Endothelial cell of umbilical vein (primary cell): ENCODE measurements around the gene ZMYM3. TPM values are rescaled to one million over a fixed set of nuclear protein-coding genes. Genes with fewer than 3 reads are reported as not detected.

ENCODE experiments used
- BruUV-seq: library from RNA; stranded (reverse); fragments of 400-500 nt; replicated peaks from 2 replicates; lab custom pipeline; 2021; lab: Mats Ljungman, UMichigan
- CTCF ChIA-PET: fragments of 300-600, 350-600 bp; sonication (Branson Sonifier 250); formaldehyde crosslinking; loops from one replicate; lab custom pipeline; 2021; ENCODE audit warnings: antibody characterized with exemption, inconsistent platforms; lab: Charles Lee
- POLR2A ChIA-PET: fragments of 300-600, 350-600 bp; sonication (Branson Sonifier 250); formaldehyde crosslinking; loops from one replicate; lab custom pipeline; 2021; ENCODE audit warnings: antibody characterized with exemption, inconsistent platforms; lab: Charles Lee
- DNase-seq: peaks from one replicate; pipeline ENCODE4 v3.0.0-alpha.2; 2011; ENCODE audit warnings: low read depth, low spot score
- FAIRE-seq: peaks from 2 replicates; lab custom pipeline; 2011; peaks lifted over from hg19 to GRCh38; lab: Jason Lieb, UNC
- H2AFZ ChIP-seq: 2 replicates; pipeline ENCODE4 v1.6.0; 2012; ENCODE audit warnings: low read depth, low read length, control low read depth, inconsistent platforms
- H3K27ac ChIP-seq: 2 replicates; pipeline ENCODE4 v1.5.1; 2011; ENCODE audit warnings: low read depth, mild to moderate bottlenecking, control low read depth, low read length, moderate library complexity; ENCODE audit not compliant: insufficient read depth
- H3K27me3 ChIP-seq, 2 experiments: 2 replicates each; pipeline versions ENCODE4 v1.6.0 to v1.6.1; 2011; ENCODE audit warnings: low read length in 2 of 2, mixed read lengths in 1 of 2; ENCODE audit not compliant: control insufficient read depth in 2 of 2, insufficient read depth in 2 of 2
- H3K36me3 ChIP-seq, 2 experiments: 2 replicates in 1 of 2; 3 replicates in 1 of 2; pipeline ENCODE4 v1.5.1; 2011; ENCODE audit warnings: low read length in 2 of 2, mild to moderate bottlenecking in 1 of 2, moderate library complexity in 1 of 2; ENCODE audit not compliant: control insufficient read depth in 2 of 2, insufficient read depth in 2 of 2; ENCODE audit errors: extremely low read depth in 1 of 2
- H3K4me1 ChIP-seq: 3 replicates; pipeline ENCODE4 v1.5.1; 2011; ENCODE audit warnings: mild to moderate bottlenecking, low read length; ENCODE audit not compliant: control insufficient read depth, insufficient read depth; ENCODE audit errors: extremely low read depth
- H3K4me2 ChIP-seq: 2 replicates; pipeline ENCODE4 v1.6.1; 2011; ENCODE audit warnings: low read length, control low read depth, mixed read lengths; ENCODE audit not compliant: insufficient read depth
- H3K4me3 ChIP-seq, 3 experiments: fragments of 200-600 bp in 1 of 3; sonication (generic), shearing (Covaris generic) in 1 of 3; replicated peaks in 1 of 3; 2 replicates each; pipeline ENCODE4 v1.5.1; 2011 to 2016; ENCODE audit warnings: control low read depth in 3 of 3, low read length in 3 of 3, mild to moderate bottlenecking in 2 of 3, inconsistent platforms in 1 of 3, low read depth in 1 of 3, moderate library complexity in 1 of 3; ENCODE audit not compliant: insufficient read depth in 1 of 3
- H3K79me2 ChIP-seq: 2 replicates; pipeline ENCODE4 v1.6.0; 2012; ENCODE audit warnings: low read length, inconsistent platforms; ENCODE audit not compliant: control insufficient read depth, insufficient read depth
- H3K9ac ChIP-seq: replicated peaks from 2 replicates; pipeline ENCODE3; 2011; ENCODE audit warnings: low read length, control low read depth; ENCODE audit not compliant: insufficient read depth; ENCODE audit errors: extremely low read depth
- H3K9me1 ChIP-seq: replicated peaks from 3 replicates; pipeline ENCODE4 v1.6.0; 2011; ENCODE audit warnings: mild to moderate bottlenecking, low read length; ENCODE audit not compliant: control insufficient read depth, insufficient read depth; ENCODE audit errors: extremely low read depth
- H3K9me3 ChIP-seq: replicated peaks from 2 replicates; pipeline ENCODE4 v1.5.1; 2012; ENCODE audit warnings: low read length, inconsistent platforms; ENCODE audit not compliant: control insufficient read depth, insufficient read depth
- H4K20me1 ChIP-seq: replicated peaks from 2 replicates; pipeline ENCODE3; 2011; ENCODE audit warnings: mild to moderate bottlenecking, low read length; ENCODE audit not compliant: control insufficient read depth, insufficient read depth; ENCODE audit errors: extremely low read depth
- CTCF ChIP-seq, 2 donors: IDR thresholded peaks; 1 replicate in 1 of 2; 2 replicates in 1 of 2; pipeline ENCODE4 v1.5.1; 2011; ENCODE audit warnings: low read length in 2 of 2, mild to moderate bottlenecking in 2 of 2, moderate library complexity in 2 of 2, control low read depth in 1 of 2, inconsistent platforms in 1 of 2, low read depth in 1 of 2; ENCODE audit not compliant: insufficient read depth in 1 of 2; ENCODE audit errors: extremely low read depth in 1 of 2
- EZH2 ChIP-seq: IDR thresholded peaks from 2 replicates; pipeline ENCODE4 v1.6.1; 2012; ENCODE audit warnings: borderline replicate concordance, low read depth, mild to moderate bottlenecking, moderate library complexity, low read length, inconsistent platforms; ENCODE audit not compliant: severe bottlenecking
- FOS ChIP-seq: IDR thresholded peaks from 2 replicates; pipeline ENCODE4 v1.6.1; 2011; ENCODE audit warnings: mild to moderate bottlenecking, low read length, moderate library complexity, borderline replicate concordance; ENCODE audit not compliant: insufficient read depth
- GATA2 ChIP-seq: IDR thresholded peaks from 2 replicates; pipeline ENCODE4 v1.7.0; 2011; ENCODE audit warnings: low read depth, mild to moderate bottlenecking, moderate library complexity, mixed read lengths, low read length; ENCODE audit not compliant: insufficient read length, insufficient read depth
- JUN ChIP-seq: IDR thresholded peaks from 2 replicates; pipeline ENCODE4 v1.6.1; 2011; ENCODE audit warnings: borderline replicate concordance, low read depth; ENCODE audit not compliant: insufficient read length, insufficient read depth
- MYC ChIP-seq: IDR thresholded peaks from one replicate; pipeline ENCODE4 v1.6.1; 2011; ENCODE audit warnings: mild to moderate bottlenecking, low read depth, low read length
- POLR2A ChIP-seq: IDR thresholded peaks from 2 replicates; pipeline ENCODE4 v1.6.1; 2012; ENCODE audit warnings: low read depth, mild to moderate bottlenecking, control low read depth, low read length
- POLR2AphosphoS5 ChIP-seq: IDR thresholded peaks from 2 replicates; pipeline ENCODE4 v1.6.1; 2012; ENCODE audit warnings: low read depth, mild to moderate bottlenecking, control low read depth, low read length, moderate library complexity; ENCODE audit not compliant: insufficient read depth
- dilution Hi-C: fragments of 300-500 bp; cut with MboI; formaldehyde crosslinking; loops from one replicate; pipeline ENCODE4 v1.15.0; 2019; ENCODE audit warnings: low sequenced_read_pairs; ENCODE audit not compliant: extremely low pct_ligation_motif_present
- intact Hi-C: fragments of 100-400 bp; cut with micrococcal nuclease; formaldehyde crosslinking; loops from one replicate; pipeline ENCODE4 v1.10.0; 2022
- polyA plus RNA-seq, 4 experiments: library from polyadenylated mRNA; depleted of rRNA in 3 of 4; stranded (reverse) in 3 of 4; unstranded in 1 of 4; fragments of >200 nt; gene quantifications; 2 replicates each; pipeline versions ENCODE4 v1.2.1 to v1.2.3, GENCODE V29; 2011 to 2012; ENCODE audit warnings: missing spikeins in 1 of 4
- total RNA-seq: library from RNA; stranded (reverse); gene quantifications from 2 replicates; pipeline ENCODE4 v1.2.3, GENCODE V29; 2021
- TF ChIP-seq, protein P1 (sequence below): IDR thresholded peaks from 2 replicates; pipeline ENCODE4 v1.6.1; 2011; ENCODE audit not compliant: insufficient read depth, insufficient read length

Gene ZMYM3
- total and polyA plus RNA-seq, 2 donors (not counting 3 experiments of a cell fraction or from before 2014, with no cell fraction given), result 26.5 to 32.9 TPM

- H3K36me3 ChIP-seq, result peaks cover 0 to 42% of the 10 kb centered on the region in 2 experiments
- no peaks in the 10 kb centered on the region for H3K9me3 ChIP-seq
- TF ChIP-seq JUN, result no peak
- no peak for TF ChIP-seq POLR2A
- TF ChIP-seq EZH2, result no peak
- H3K9ac ChIP-seq, result no peak overlapping the region
- CTCF ChIA-PET, result no interaction called here
- DNase-seq (no peak), FAIRE-seq (peak; percentile 40)
- no peaks in the 10 kb centered on the region for H3K4me1 ChIP-seq
- POLR2A ChIA-PET, result no interaction called here
- no peaks in the 10 kb centered on the region for H3K27me3 ChIP-seq
- H4K20me1 ChIP-seq, result no peaks in the 10 kb centered on the region
- H3K4me2 ChIP-seq, result no peak overlapping the region
- H2AFZ ChIP-seq, result no peak overlapping the region
- dilution Hi-C loops (no loop called here), intact Hi-C loops (no loop called here)
- H3K27ac ChIP-seq, result no peak overlapping the region
- H3K79me2 ChIP-seq, result no peaks in the 10 kb centered on the region
- no peaks in the 10 kb centered on the region for H3K9me1 ChIP-seq
- no peak overlapping the region for H3K4me3 ChIP-seq
- BruUV-seq, result no TSS peak
These were observed 12.6 kb downstream of the ZMYM3 start for GRCh38 chrX:71241301-71241700.

- CTCF ChIA-PET, result interaction anchor here (1.2 kb wide), 1 partner anchor 470 kb away, joined by 3 read pairs; no protein-coding TSS in a partner anchor
- dilution Hi-C loops, result no loop called here
- H2AFZ ChIP-seq, result no peak overlapping the region
- H3K4me3 ChIP-seq, result no peak overlapping the region
- H3K4me1 ChIP-seq, result no peaks in the 10 kb centered on the region
- H3K9me3 ChIP-seq, result no peaks in the 10 kb centered on the region
- POLR2A ChIA-PET, result no interaction called here
- H4K20me1 ChIP-seq, result no peaks in the 10 kb centered on the region
- intact Hi-C loops, result no loop called here
- TSS peak; percentile 60 for BruUV-seq
- TF ChIP-seq GATA2, result no peak
- TF ChIP-seq JUN, result no peak
- TF ChIP-seq, protein P1, sequence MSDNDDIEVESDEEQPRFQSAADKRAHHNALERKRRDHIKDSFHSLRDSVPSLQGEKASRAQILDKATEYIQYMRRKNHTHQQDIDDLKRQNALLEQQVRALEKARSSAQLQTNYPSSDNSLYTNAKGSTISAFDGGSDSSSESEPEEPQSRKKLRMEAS, result no peak
- TF ChIP-seq POLR2A, result no peak
- no peak for TF ChIP-seq CTCF (IDR thresholded peaks at IDR 0.05; ENCODE audit: extremely low read depth in 1 of 2, insufficient read depth in 1 of 2, low read depth in 1 of 2, low read length in 2 of 2)
- TF ChIP-seq EZH2, result no peak
- no peak for TF ChIP-seq FOS
- TF ChIP-seq POLR2AphosphoS5, result no peak
- TF ChIP-seq MYC, result no peak
- DNase-seq, result no peak
- FAIRE-seq, result no peak
- peaks cover 0 to 32% of the 10 kb centered on the region in 2 experiments for H3K36me3 ChIP-seq
- H3K27ac ChIP-seq, result no peak overlapping the region
- no peak overlapping the region for H3K4me2 ChIP-seq
- no peak overlapping the region for H3K9ac ChIP-seq
- H3K79me2 ChIP-seq, result no peaks in the 10 kb centered on the region
- H3K27me3 ChIP-seq, result no peaks in the 10 kb centered on the region
- H3K9me1 ChIP-seq, result no peaks in the 10 kb centered on the region
These were observed 14.2 kb downstream of the ZMYM3 start for GRCh38 chrX:71239781-71240180.
